GM13976 (cell line): ENCODE results near the gene TAMALIN.

Experiments
- DNase-seq: peaks from one replicate; pipeline ENCODE4 v3.0.0; 2012; ENCODE audit warnings: low spot score
- CTCF ChIP-seq: IDR thresholded peaks from 2 replicates; pipeline ENCODE4 v1.5.1; 2012; ENCODE audit warnings: borderline replicate concordance, mild to moderate bottlenecking; ENCODE audit not compliant: insufficient read depth; ENCODE audit errors: extremely low read depth, missing control alignments, control extremely low read depth
- in situ Hi-C: fragments of 300-500 bp; cut with MboI; formaldehyde crosslinking; loops from one replicate; pipeline ENCODE4 v1.12.0; 2022; ENCODE audit warnings: low sequenced_read_pairs, mixed read lengths, inconsistent platforms; ENCODE audit not compliant: unreplicated experiment

TAMALIN gene

GRCh38 chr12:51994539-51994820 is 12.3 kb upstream of the TAMALIN start:
- no peak for DNase-seq
- in situ Hi-C loops = no loop called here
- TF ChIP-seq CTCF = no peak

DNA sequence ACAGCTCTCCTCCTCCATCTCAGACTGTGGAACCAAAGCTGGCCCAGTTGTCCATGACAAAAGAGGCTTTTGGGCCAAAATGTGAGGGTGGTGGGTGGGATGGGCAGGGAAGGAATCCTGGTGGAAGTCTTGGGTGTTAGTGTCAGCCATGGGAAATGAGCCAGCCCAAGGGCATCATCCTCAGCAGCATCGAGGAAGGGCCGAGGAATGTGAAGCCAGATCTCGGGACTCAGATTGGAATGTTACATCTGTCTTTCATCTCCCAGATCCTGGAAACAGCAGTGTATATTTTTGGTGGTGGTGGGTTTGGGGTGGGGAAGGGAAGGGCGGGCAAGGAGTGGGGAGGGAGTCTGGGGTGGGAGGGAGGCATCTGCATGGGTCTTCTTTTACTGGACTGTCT is 11.8 kb upstream of the TAMALIN start:
- no peak for TF ChIP-seq CTCF
- no peak for DNase-seq
- in situ Hi-C loops = no loop called here

GRCh38 chr12:51997136-51997535 is 9.6 kb upstream of the TAMALIN start:
- no peak for TF ChIP-seq CTCF
- DNase-seq = no peak
- in situ Hi-C loops = no loop called here

DNA sequence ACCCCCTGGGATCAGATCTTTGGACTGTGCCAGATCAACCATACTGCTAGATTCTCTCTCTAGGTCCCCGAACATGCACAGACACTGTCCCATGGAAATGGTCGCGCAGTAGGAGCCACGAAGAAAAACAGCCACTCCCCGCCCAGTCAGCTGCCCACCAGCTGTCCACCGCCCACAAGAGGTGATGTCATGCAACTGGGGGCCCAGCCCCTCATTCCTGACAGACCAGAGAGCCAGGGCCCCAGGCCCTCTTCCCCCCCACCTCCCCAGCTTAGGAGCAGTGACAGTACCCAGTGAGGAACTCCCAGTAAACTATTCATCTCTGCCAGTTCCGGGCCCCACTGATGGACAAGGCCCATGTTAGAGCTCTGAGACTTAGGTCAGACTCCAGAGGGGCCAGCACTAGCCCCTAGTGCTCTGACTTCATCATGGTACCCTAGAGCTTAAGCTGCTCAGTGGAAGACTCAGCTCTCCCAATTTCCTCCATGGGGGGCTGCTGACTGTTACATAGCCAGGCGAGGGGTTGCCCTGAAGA is 3.7 kb upstream of the TAMALIN start:
- in situ Hi-C loops = no loop called here
- no peak for TF ChIP-seq CTCF
- no peak for DNase-seq

GRCh38 chr12:52003591-52003990 is 3.2 kb upstream of the TAMALIN start:
- no peak for TF ChIP-seq CTCF
- in situ Hi-C loops = no loop called here
- DNase-seq = no peak

DNA sequence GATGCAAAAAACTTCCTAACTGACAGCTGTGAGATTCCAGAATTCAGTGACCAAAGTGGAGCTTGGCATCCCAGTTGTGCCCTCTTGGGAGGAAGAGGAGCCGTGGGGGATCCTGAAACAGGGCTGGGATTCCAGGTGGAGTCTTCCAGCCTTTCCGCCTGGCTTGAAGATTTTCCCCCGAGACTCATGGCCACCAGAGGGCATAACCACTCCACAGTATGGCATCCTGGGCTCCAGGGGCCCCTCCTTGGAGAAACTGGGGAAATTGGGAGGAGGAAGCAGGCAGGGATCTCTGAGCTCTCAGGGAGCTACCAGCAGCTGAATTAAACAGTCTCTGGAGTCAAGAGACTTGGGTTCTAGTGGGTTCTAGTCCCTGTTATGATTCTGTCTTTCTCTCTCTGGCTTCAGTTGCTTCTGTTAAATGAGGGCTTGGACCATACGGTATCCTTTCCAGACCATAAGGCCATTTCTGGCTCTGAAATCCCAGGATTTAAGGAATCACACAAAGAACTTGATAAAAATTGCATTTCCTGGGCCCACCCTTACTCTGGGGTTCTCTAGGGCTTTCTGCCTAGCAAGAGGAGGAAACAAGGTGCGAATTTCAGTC is 2.6 kb upstream of the TAMALIN start:
- no peak for DNase-seq
- in situ Hi-C loops = no loop called here
- TF ChIP-seq CTCF = peak; percentile 40
